DOHH2 (cell line): ENCODE measurements around the gene EXOSC5.

Source experiments
- H3F3A ChIP-seq: fragments of 200-600 bp; sonication (generic), shearing (Covaris generic); 2 replicates; pipeline ENCODE4 v1.6.0; 2016; ENCODE audit warnings: antibody characterized with exemption, mild to moderate bottlenecking; ENCODE audit not compliant: control insufficient read depth, insufficient read depth
- H3K27ac ChIP-seq: fragments of 200-600 bp; sonication (generic); 2 replicates; pipeline ENCODE4 v1.5.1; 2014; ENCODE audit warnings: low read depth, mild to moderate bottlenecking, low read length, moderate library complexity
- H3K27me3 ChIP-seq: fragments of 200-600 bp; sonication (generic); 2 replicates; pipeline ENCODE4 v1.6.1; 2014; ENCODE audit warnings: mild to moderate bottlenecking, low read length, mixed read lengths; ENCODE audit not compliant: control insufficient read depth
- H3K36me3 ChIP-seq: fragments of 200-600 bp; sonication (generic); 2 replicates; pipeline ENCODE4 v1.6.1; 2014; ENCODE audit warnings: mild to moderate bottlenecking, low read length, moderate library complexity, mixed read lengths; ENCODE audit not compliant: control insufficient read depth
- H3K4me1 ChIP-seq: fragments of 200-600 bp; sonication (generic); 2 replicates; pipeline ENCODE4 v1.6.1; 2014; ENCODE audit warnings: mild to moderate bottlenecking, low read length, mixed read lengths; ENCODE audit not compliant: control insufficient read depth
- H3K4me2 ChIP-seq: fragments of 200-600 bp; sonication (generic); 2 replicates; pipeline ENCODE4 v1.6.0; 2014; ENCODE audit warnings: mild to moderate bottlenecking, low read length, moderate library complexity
- H3K4me3 ChIP-seq: fragments of 200-600 bp; sonication (generic); 2 replicates; pipeline ENCODE4 v1.5.1; 2014; ENCODE audit warnings: mild to moderate bottlenecking, low read length, mixed read lengths
- H3K79me2 ChIP-seq: fragments of 200-600 bp; sonication (generic); 2 replicates; pipeline ENCODE4 v1.6.1; 2014; ENCODE audit warnings: mild to moderate bottlenecking, low read length, mixed read lengths; ENCODE audit not compliant: control insufficient read depth
- H3K9me2 ChIP-seq: fragments of 200-600 bp; sonication (generic); replicated peaks from 2 replicates; pipeline ENCODE4 v1.6.1; 2014; ENCODE audit warnings: mild to moderate bottlenecking, low read length, mixed read lengths; ENCODE audit not compliant: control insufficient read depth
- H3K9me3 ChIP-seq: fragments of 200-600 bp; sonication (generic); 2 replicates; pipeline ENCODE4 v1.6.1; 2014; ENCODE audit warnings: antibody characterized with exemption, low read length, mixed read lengths; ENCODE audit not compliant: control insufficient read depth, insufficient read depth
- H4K20me1 ChIP-seq: fragments of 200-600 bp; sonication (generic); 2 replicates; pipeline ENCODE4 v1.6.0; 2014; ENCODE audit warnings: low read depth, mild to moderate bottlenecking, antibody characterized with exemption, low read length, moderate library complexity; ENCODE audit not compliant: control insufficient read depth, insufficient read depth
- CTCF ChIP-seq: fragments of 200-600 bp; sonication (generic); IDR thresholded peaks from one replicate; pipeline ENCODE4 v1.5.1; 2014; ENCODE audit warnings: antibody characterized with exemption, mild to moderate bottlenecking, low read depth, low read length; ENCODE audit not compliant: poor library complexity, severe bottlenecking
- EZH2phosphoT487 ChIP-seq: fragments of 200-600 bp; sonication (generic); IDR thresholded peaks from 2 replicates; pipeline ENCODE4 v1.6.1; 2017; ENCODE audit warnings: borderline replicate concordance, mild to moderate bottlenecking, antibody characterized with exemption, low read length, moderate library complexity, mixed read lengths

EXOSC5 gene

GRCh38 chr19:41397086-41398049 lies at the start of gene EXOSC5, which contains the start of gene BCKDHA:
Gene EXOSC5 (minus strand): TSS chr19:41397359. CDS start chr19:41397328, 31 bp downstream.
Gene BCKDHA (plus strand): TSS chr19:41397818. CDS start chr19:41397828, 10 bp downstream.
- Histone ChIP-seq H3F3A (no peaks in the 10 kb centered on the region), H3K27ac (peak within 1 kb of the TSS; percentile 78), H3K79me2 (peaks cover 63% of the 10 kb centered on the region), H3K4me3 (peak within 1 kb of the TSS; percentile 99), H3K27me3 (no peaks in the 10 kb centered on the region), H3K4me2 (peak within 1 kb of the TSS; percentile 64), H3K9me2 (no peaks in the 10 kb centered on the region), H3K9me3 (no peaks in the 10 kb centered on the region), H4K20me1 (no peaks in the 10 kb centered on the region), H3K4me1 (peaks cover 30% of the 10 kb centered on the region), H3K36me3 (peaks cover 22% of the 10 kb centered on the region)
- no peak for TF ChIP-seq CTCF
- no peak for TF ChIP-seq EZH2phosphoT487

- no peak for TF ChIP-seq CTCF
- TF ChIP-seq EZH2phosphoT487 = no peak
- H3K9me3 ChIP-seq = no peaks in the 10 kb centered on the region
- no peak overlapping the region for H3K27ac ChIP-seq
- H3K9me2 ChIP-seq = no peaks in the 10 kb centered on the region
- H3K36me3 ChIP-seq = no peaks in the 10 kb centered on the region
- H3K4me1 ChIP-seq = peaks cover 17% of the 10 kb centered on the region
- 0 out of 2 replicates have a peak, but pooled peaks cover 2% of the 10 kb centered on the region for H3F3A ChIP-seq
- no peak overlapping the region for H3K4me2 ChIP-seq
- no peaks in the 10 kb centered on the region for H4K20me1 ChIP-seq
- H3K27me3 ChIP-seq = peaks cover 5% of the 10 kb centered on the region; the same call in 1 of the 2 replicates
- no peaks in the 10 kb centered on the region for H3K79me2 ChIP-seq
- H3K4me3 ChIP-seq = no peak overlapping the region
Measured at GRCh38 chr19:41445575-41445974, 48.4 kb upstream of the EXOSC5 start.

GRCh38 chr19:41443813-41444455 lies 46.8 kb upstream of the EXOSC5 start:
- TF ChIP-seq CTCF (no peak), EZH2phosphoT487 (no peak)
- Histone ChIP-seq H3K27ac (no peak overlapping the region), H3K4me2 (no peak overlapping the region), H3K4me1 (peaks cover 21% of the 10 kb centered on the region), H4K20me1 (no peaks in the 10 kb centered on the region), H3K36me3 (no peaks in the 10 kb centered on the region), H3K79me2 (peaks cover 5% of the 10 kb centered on the region), H3F3A (0 out of 2 replicates have a peak, but pooled peaks cover 2% of the 10 kb centered on the region), H3K9me2 (no peaks in the 10 kb centered on the region), H3K4me3 (no peak overlapping the region), H3K9me3 (no peaks in the 10 kb centered on the region), H3K27me3 (peaks cover 3% of the 10 kb centered on the region; the same call in 1 of the 2 replicates)
